ENCODE measurements around the gene ABLIM1.

DNA sequence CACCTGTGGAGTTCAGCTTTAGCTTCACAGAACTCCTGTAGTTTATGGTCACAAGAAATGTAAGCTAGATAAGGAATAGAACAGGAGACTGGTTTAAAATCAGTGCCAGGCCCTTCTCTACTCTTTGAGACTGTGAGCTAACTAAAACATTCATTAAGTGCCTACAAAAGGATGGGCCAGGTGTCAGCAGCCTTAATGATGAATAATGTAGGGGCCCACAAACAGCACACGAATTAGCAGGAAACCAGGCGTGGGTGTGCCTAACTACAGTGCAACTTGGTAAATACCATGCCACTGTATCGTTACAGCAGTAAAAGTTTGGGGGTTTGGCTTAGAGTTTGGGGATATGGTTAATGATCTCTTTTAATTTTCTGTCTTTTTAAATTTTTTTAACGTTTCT lies 6.1 kb upstream of the ABLIM1 start:
- TF ChIP-seq, protein P1, sequence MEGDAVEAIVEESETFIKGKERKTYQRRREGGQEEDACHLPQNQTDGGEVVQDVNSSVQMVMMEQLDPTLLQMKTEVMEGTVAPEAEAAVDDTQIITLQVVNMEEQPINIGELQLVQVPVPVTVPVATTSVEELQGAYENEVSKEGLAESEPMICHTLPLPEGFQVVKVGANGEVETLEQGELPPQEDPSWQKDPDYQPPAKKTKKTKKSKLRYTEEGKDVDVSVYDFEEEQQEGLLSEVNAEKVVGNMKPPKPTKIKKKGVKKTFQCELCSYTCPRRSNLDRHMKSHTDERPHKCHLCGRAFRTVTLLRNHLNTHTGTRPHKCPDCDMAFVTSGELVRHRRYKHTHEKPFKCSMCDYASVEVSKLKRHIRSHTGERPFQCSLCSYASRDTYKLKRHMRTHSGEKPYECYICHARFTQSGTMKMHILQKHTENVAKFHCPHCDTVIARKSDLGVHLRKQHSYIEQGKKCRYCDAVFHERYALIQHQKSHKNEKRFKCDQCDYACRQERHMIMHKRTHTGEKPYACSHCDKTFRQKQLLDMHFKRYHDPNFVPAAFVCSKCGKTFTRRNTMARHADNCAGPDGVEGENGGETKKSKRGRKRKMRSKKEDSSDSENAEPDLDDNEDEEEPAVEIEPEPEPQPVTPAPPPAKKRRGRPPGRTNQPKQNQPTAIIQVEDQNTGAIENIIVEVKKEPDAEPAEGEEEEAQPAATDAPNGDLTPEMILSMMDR (IDR thresholded peaks at IDR 0.05): no peak
- TF ChIP-seq POLR2A (IDR thresholded peaks at IDR 0.05): no peak

Measured in testis (tissue), 2 donors.